ENCODE data around the gene TIAL1. TPM values are rescaled to one million over a fixed set of nuclear protein-coding genes. Genes with fewer than 3 reads are reported as not detected.

The TIAL1 gene
- total RNA-seq, 1 experiment from 2014 or later = 46.6 TPM

- DNase-seq (peak; percentile 63), ATAC-seq (peak; percentile 100)
- CTCF ChIA-PET = interaction anchor here (1.1 to 1.4 kb wide), 3 partner anchors 79 to 142 kb away, joined by 4 to 7 read pairs (median 5); partner anchors contain the start of gene INPP5F
- Histone ChIP-seq H2AFZ (ENCODE audit: low read length) (peak overlapping the region; percentile 40), H3K4me2 (ENCODE audit: low read length) (peak overlapping the region; percentile 5), H3K9ac (ENCODE audit: low read length) (no peak overlapping the region), H3K4me3 (ENCODE audit: low read length) (no peak overlapping the region), H3K9me3 (ENCODE audit: low read length) (no peaks in the 10 kb centered on the region), H3K79me2 (ENCODE audit: low read length) (no peaks in the 10 kb centered on the region), H3K27ac (ENCODE audit: low read length) (no peak overlapping the region), H3F3A (ENCODE audit: low read length, unreplicated experiment) (no peaks in the 10 kb centered on the region), H4K20me1 (ENCODE audit: low read length) (no peaks in the 10 kb centered on the region), H3K36me3 (ENCODE audit: low read depth, low read length) (no peaks in the 10 kb centered on the region), H3K27me3 (ENCODE audit: low read length) (no peaks in the 10 kb centered on the region), H3K9me2 (replicated peaks; ENCODE audit: low read length) (no peaks in the 10 kb centered on the region), H3K4me1 (ENCODE audit: insufficient read depth, low read length) (peaks cover 5% of the 10 kb centered on the region; the same call in 1 of the 2 replicates)
- intact Hi-C loops (cut with micrococcal nuclease) = loop anchor here (1.0 to 2.0 kb wide), 4 partner anchors 42 to 251 kb away; partner anchors contain the start of gene BAG3
- BruUV-seq (replicated peaks) = no TSS peak
- TF ChIP-seq, protein P1, sequence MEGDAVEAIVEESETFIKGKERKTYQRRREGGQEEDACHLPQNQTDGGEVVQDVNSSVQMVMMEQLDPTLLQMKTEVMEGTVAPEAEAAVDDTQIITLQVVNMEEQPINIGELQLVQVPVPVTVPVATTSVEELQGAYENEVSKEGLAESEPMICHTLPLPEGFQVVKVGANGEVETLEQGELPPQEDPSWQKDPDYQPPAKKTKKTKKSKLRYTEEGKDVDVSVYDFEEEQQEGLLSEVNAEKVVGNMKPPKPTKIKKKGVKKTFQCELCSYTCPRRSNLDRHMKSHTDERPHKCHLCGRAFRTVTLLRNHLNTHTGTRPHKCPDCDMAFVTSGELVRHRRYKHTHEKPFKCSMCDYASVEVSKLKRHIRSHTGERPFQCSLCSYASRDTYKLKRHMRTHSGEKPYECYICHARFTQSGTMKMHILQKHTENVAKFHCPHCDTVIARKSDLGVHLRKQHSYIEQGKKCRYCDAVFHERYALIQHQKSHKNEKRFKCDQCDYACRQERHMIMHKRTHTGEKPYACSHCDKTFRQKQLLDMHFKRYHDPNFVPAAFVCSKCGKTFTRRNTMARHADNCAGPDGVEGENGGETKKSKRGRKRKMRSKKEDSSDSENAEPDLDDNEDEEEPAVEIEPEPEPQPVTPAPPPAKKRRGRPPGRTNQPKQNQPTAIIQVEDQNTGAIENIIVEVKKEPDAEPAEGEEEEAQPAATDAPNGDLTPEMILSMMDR (conservative IDR thresholded peaks at IDR 0.05; ENCODE audit: low read depth, low read length) = peak; percentile 90
- no peak for TF ChIP-seq EZH2 (IDR thresholded peaks at IDR 0.05; ENCODE audit: low read length, unreplicated experiment)
- POLR2A ChIA-PET (ENCODE audit: unreplicated experiment) = no interaction called here
Observed at GRCh38 chr10:119608316-119609155, 11.8 kb upstream of the TIAL1 start.

GRCh38 chr10:119604468-119604867, 7.7 kb upstream of the TIAL1 start:
- Histone ChIP-seq H3K79me2 (ENCODE audit: low read length) (no peaks in the 10 kb centered on the region), H3F3A (ENCODE audit: low read length, unreplicated experiment) (no peaks in the 10 kb centered on the region), H3K4me3 (ENCODE audit: low read length) (no peak overlapping the region), H3K36me3 (ENCODE audit: low read depth, low read length) (no peaks in the 10 kb centered on the region), H3K4me2 (ENCODE audit: low read length) (no peak overlapping the region), H3K27me3 (ENCODE audit: low read length) (no peaks in the 10 kb centered on the region), H2AFZ (ENCODE audit: low read length) (no peak overlapping the region), H3K4me1 (ENCODE audit: insufficient read depth, low read length) (peaks cover 5% of the 10 kb centered on the region; the same call in 1 of the 2 replicates), H3K9me2 (replicated peaks; ENCODE audit: low read length) (no peaks in the 10 kb centered on the region), H4K20me1 (ENCODE audit: low read length) (no peaks in the 10 kb centered on the region), H3K9ac (ENCODE audit: low read length) (no peak overlapping the region), H3K27ac (ENCODE audit: low read length) (no peak overlapping the region), H3K9me3 (ENCODE audit: low read length) (no peaks in the 10 kb centered on the region)
- CTCF ChIA-PET = no interaction called here
- BruUV-seq (replicated peaks) = no TSS peak
- TF ChIP-seq EZH2phosphoT487 (IDR thresholded peaks at IDR 0.05; ENCODE audit: borderline replicate concordance, low read length) (no peak), EZH2 (IDR thresholded peaks at IDR 0.05; ENCODE audit: low read length, unreplicated experiment) (no peak)
- TF ChIP-seq, protein P1 (conservative IDR thresholded peaks at IDR 0.05; ENCODE audit: low read depth, low read length) = no peak
- no peak for DNase-seq
- POLR2A ChIA-PET (ENCODE audit: unreplicated experiment) = no interaction called here
- intact Hi-C loops (cut with micrococcal nuclease) = no loop called here
- ATAC-seq = no peak
